HG02571 (cell line): Measurements from ENCODE around the gene PI3.

Source experiments
- ATAC-seq: cut with Tn5 transposase; IDR thresholded peaks from one replicate; pipeline ENCODE4 v1.9.1; 2021; ENCODE audit warnings: mild to moderate bottlenecking, moderate library complexity; ENCODE audit not compliant: unreplicated experiment

The PI3 gene

DNA sequence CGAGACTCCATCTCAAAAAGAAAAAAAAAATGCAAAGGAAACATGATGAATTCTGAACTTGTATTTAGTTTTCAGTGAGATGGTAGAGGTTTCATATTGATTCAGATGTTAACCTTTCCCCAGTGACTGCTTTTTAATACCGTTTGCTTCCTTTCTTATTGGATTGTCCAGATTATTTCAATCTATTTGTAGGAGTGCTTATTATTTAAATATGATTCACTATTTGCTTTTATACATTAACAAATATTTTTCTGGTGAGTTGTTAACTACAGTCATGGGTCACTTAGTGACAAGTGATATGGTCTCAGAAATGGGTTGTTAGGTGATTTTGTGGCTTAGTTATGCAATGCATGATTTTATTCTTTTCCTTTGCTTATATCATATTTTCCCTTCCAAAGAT, 8.4 kb downstream of the PI3 start:
- no peak for ATAC-seq

DNA sequence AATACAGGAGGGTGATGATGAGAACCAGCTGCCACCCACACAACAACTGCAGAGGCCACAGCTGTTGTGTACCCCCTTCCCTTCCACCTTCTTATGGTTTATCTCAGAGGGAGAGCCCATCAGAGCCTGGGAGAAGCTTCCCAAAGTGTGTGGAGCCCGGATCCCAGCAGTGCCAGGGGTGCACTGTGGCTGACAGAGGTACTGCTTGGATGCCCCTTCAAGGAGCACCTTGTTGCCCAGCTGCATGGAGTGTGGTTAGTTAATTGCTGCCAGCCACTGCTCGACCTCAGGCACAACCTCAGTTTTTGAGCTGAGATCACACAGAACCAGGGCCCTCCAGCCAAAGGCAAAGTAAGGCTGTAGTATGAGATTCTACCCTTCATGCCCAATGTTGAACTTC, 13.0 kb downstream of the PI3 start:
- ATAC-seq = no peak

DNA sequence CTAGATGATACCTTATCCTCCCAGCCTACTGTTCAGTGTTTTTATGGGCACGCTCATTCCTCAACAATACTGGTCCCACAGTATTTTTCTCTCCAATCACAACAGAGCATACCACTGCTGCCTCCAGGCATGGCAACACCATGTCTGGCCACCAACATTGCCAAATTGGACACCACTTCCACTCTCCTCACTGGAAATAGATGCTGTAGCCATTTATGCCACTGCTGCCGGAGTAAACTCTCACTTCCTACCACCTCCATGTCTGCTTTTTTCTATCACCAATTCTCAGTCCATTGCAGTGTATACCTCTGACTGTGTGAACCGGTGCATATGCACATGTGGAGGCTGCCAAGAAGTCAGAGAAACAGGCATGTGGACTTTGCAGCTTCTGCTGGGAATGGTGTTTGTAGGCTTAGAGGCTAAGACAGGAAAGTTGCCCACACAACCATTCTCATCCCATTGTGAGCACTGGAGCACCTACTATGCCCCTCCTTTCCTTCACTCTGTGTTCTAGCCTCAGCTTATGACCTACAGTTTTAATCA, 14.4 kb downstream of the PI3 start:
- no peak for ATAC-seq

DNA sequence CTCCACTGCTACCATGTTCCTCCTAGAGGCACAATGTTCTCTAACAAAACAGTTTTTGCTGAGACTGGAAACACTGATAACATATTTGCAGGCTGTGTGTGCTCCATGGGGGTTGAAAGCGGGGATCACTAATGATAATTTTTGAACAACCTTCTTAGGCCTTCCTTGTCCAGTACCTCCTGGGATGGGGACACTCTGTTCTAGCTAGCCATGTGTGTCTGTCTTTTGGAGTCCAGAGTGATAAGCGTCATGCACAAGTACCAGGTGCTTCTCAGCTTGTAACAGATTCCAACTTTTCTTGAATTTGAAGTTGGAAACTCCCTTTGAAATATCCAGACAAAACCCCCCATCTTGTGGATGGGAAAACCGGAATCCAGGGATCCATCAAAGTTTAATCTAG, 15.2 kb downstream of the PI3 start:
- no peak for ATAC-seq

DNA sequence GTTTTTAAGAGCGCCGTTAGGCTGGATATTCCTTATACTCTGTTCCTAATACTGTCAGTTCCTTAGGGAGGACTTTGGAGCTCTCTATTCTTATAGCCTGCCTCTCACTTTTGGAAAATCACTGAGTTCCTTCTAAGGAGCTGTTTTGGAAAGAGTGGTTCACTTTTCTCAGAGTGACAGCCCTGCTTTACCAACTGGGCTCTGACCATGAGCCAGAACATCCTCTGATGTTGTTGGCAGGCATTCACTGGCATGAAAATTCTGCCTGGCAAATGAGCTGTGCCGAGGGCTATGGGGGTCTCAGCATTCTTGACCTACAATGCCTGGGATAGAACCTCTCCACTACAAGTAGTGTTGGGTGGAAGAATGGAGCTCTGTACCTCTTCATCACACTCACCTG, 17.2 kb downstream of the PI3 start:
- no peak for ATAC-seq

DNA sequence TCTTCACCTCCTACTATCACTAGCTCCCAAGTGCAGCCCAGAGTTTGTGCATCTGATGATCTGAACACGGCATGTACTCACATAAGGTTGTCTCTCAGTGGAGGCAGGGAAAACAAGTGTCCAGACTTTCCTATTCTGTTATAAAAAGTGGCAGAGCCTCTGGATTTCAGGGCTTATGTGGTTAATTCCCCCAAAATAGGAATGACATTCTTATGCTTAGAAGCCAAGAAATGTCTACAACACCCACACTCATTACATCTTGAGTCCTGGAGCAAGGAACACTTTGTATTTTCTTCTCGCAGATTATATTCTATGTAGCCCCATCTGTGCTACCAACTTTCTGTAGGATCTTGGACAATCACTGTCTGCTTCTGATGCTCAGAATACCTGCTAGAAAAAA, 18.6 kb downstream of the PI3 start:
- no peak for ATAC-seq

DNA sequence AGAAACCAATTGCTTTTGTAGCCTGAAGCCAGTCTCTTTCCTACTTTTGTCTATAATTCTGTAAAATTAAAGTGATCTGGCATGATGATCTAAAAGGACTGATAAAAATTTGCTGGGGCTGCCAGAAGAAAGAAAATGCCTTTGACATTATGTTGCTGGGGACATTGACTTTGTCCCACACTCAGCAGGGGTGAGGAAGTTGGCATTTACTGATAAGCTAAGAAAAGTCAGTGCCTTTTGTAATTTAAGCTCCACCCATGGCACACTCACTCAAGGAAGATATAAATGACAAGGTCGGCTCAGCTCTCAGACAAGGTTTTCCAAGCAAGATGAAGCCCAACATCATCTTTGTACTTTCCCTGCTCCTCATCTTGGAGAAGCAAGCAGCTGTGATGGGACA, 32.0 kb downstream of the PI3 start, which contains the start of gene SEMG1:
SEMG1 (plus strand) TSS at position 309 of the 400 bp plus-strand sequence; CDS start at position 330, 21 bp downstream.
- no peak for ATAC-seq

DNA sequence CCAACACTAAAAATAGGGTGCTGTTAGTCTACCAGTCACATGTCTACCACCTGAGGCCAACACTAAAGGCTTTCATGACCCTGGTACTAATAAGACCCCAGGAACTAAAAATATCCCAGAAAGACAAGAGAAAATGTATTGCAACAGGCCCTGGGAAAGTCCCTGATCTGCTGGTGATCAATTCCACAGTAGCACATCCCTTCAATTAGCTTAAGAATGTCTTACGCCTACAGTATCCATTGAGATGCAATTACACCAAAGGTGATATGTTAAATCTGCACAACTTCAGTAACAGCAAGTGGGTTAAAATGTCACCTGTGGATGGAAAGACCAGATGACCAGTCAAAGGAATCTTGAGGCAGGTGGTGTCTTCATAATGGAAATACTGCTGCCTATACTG, 35.2 kb downstream of the PI3 start:
- ATAC-seq = no peak

DNA sequence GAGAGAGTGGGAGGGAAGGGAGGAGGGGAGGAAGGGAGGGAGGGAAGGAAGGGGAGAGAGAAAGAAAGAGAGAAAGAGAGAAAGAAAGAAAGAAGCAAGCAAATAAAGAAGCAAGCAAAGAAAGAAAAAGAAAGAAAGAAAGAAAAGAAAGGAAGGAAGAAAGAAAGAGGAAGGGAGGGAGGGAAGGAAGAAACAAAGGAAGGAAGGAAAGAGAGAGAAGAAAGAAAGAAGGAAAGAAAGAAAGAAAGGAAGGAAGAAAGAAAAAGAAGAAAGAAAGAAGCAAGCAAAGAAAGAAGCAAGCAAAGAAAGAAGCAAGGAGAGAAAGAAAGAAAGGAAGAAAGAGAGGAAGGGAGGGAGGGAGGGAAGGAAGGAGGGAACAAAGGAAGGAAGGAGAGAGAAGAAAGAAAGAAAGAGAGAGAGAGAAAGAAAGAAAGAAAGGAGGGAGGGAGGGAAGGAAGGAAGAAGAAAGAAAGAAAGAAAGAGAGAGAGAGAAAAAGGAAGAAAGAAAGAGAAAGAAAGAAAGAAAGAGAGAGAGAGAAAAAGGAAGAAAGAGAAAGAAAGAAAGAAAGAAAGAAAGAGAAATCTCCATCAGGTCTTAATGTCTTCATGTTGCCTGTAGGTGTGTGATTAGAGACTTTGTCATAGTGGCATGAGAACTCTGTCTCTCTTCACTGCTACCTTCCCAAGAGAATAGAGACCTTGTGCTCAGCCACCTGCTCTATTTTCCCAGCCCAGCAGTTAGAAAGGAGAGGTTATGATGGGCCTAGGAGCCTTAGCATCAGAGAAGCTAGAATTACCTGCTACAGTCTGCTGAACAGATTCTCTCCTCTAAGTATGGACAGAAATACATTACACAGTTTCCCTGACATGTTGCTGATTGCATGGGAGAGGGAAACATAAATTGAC, 37.1 kb downstream of the PI3 start:
- no peak for ATAC-seq

DNA sequence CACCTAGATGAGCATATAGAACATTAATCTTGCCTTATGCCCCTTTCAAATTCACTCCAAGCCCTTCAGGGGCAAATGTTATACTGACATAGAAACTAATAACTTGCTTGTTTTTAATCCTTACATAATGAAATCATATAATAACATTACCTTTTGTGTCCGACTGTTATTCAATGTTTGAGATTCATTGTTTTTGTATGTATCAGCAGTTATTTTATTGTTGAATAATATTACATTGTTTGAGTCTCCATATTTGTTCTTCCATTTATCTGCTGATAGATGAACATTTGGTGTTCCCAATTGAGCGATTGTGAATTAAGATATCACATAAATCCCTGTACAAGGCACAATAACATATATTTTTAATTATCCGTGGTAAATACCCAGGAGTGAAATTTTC, 38.1 kb downstream of the PI3 start:
- ATAC-seq = no peak

DNA sequence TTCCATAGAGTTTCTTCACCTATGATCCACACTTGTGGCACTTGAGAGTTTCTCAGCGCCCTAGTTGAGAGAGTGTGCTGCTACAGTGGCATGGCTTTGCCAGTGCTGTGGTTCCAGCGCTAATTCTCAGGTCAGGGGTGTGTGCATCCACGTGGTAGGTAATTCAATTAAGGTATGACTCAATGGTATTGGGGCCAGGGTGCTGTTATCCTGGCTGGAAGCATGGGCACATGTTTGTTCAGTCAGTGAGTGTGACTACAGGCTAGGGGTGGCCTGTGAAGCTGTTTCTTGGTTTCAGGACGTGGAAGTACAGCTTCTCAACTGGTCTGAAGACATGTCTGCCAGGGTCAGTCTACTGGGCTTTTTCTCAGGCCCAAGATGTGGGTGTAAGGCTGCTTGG, 43.4 kb downstream of the PI3 start:
- no peak for ATAC-seq

DNA sequence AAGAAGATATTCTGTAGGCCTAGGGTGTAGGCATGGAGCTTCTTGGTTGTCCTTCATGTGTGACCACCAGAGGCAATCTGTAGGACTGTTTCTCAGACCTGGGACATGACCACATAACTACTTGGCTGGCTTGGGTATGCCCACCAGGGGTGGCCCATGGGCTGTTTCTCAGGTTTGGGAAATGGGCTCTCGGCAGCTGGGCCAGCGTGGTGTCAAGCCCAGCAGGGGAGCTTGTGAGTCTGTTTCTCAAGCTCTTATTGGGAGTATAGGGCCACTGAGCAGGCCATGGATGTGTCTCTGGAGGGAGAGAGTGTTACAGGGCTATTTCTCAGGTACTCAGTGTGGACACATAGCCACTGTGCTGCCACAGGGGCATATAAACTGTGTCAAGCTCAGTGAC, 43.9 kb downstream of the PI3 start:
- ATAC-seq = no peak

DNA sequence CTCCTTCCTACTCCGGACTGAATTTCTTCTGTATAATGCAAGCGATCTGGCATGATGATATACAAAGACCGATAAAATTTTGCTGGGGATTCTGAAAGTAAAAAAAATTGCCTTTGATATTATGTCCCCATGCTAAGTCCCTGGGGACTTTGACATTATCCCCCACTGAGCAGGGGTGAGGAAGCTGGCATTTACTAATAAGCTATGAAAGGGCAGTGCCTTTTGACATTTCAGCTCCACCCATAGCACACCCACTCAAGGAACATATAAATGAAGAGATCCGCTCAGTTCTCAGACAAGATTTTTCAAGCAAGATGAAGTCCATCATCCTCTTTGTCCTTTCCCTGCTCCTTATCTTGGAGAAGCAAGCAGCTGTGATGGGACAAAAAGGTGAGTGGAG, 46.4 kb downstream of the PI3 start, which contains the start of gene SEMG2:
SEMG2 (plus strand) TSS at position 298 of the 400 bp plus-strand sequence; CDS start at position 315, 17 bp downstream.
- ATAC-seq = no peak

DNA sequence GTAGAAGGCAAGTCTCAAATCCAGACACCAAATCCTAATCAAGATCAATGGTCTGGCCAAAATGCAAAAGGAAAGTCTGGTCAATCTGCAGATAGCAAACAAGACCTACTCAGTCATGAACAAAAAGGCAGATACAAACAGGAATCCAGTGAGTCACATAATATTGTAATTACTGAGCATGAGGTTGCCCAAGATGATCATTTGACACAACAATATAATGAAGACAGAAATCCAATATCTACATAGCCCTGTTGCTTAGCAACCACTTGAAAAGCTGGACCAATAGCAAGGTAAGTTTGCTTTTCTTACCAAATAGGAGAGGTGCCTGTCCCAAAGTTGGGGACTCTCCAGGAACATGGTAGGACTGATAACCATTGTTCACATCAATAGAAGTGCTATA, 48.4 kb downstream of the PI3 start:
- ATAC-seq = no peak
